VCaP (cell line): ENCODE data around the gene PEX5.

ENCODE experiments used
- H3K27ac ChIP-seq: fragments of 450-650 bp; 2 replicates; pipeline ENCODE4 v1.5.1; 2017
- CTCF ChIP-seq: fragments of 450-650 bp; conservative IDR thresholded peaks from 2 replicates; pipeline ENCODE4 v1.5.1; 2017; ENCODE audit warnings: mild to moderate bottlenecking, moderate library complexity

Gene PEX5

DNA sequence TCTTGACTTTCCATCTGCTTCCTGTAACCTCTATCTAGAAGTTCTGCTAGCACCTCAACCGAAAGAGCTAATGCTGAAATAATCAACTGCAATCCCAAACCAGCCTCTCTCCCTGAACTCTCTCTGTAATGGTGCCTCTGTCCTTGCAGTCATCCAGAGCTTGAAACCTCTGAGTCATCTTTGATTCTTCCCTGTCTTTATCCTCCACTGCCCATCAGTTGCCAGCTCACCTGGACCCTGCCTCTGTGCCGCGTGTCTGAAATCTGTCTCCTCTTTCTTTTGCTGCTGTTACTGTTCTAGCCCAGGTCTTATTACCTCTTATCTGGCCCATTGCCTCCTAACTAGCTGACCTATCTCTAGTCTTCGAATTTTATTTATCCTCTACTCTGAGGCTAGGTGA lies 43.8 kb upstream of the PEX5 start:
- TF ChIP-seq CTCF, result no peak
- no peak overlapping the region for H3K27ac ChIP-seq

DNA sequence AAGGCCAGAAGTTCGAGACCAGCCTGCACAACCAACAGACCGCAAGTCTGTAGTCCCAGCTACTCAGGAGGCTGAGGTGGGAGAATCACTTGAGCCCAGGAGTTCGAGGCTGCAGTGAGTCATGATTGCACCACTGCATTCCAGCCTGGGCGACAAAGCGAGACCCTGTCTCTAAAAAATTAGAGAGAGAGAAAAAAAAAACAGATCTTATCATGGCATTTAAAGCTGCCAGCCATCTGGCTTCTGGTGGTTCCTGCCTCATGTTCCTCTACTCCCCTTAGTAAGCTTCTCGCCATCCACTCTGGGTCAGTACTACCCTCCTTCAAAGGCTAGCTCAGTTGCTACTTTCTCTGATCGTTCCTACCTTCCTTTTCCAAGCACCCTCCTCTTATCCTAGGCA lies 43.3 kb upstream of the PEX5 start:
- no peak for TF ChIP-seq CTCF

DNA sequence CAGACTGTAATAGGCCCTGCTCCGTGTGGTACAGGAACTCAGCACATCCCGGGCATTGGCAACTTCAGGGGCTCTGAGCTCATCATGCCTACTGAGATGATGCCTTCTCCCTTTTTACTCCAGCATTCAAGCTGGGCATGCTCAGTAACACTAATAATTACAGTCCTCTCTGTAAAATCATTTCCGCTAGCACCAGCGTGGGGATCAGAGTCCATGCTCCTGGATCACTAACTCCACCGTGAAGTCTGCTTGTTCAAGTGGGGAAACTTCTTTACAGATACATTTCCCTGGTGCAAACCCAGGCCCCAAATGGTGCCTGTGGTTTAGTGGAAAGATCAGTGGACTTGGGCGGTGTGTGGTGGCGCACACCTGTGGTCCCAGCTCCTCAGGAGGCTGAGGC lies 42.6 kb upstream of the PEX5 start:
- TF ChIP-seq CTCF, result no peak
- H3K27ac ChIP-seq, result no peak overlapping the region

More for the DNA sequence above, 43.3 kb upstream of the PEX5 start:
- no peak overlapping the region for H3K27ac ChIP-seq

GRCh38 chr12:7150356-7150755 lies 39.1 kb upstream of the PEX5 start:
- no peak for TF ChIP-seq CTCF
- H3K27ac ChIP-seq, result no peak overlapping the region

DNA sequence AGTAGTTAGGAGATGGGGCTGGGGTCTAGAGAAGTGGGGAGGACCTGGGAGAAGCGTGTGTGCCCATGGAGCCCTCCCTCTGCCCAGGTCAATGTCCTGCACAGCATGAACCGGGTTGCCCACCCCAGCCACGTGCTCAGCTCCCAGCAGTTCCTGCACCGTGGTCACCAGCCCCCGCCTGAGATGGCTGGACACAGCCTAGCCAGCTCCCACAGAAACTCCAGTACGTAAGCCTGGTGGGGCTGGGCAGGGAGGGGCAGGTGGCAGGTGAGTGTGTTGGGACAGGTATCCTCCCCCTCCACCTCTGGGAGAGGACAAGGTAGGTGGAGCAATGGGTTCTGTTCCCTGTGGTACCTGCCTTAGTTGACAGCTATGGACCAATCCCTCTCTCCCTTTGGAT lies 38.6 kb upstream of the PEX5 start:
- no peak for TF ChIP-seq CTCF
- no peak overlapping the region for H3K27ac ChIP-seq

- TF ChIP-seq CTCF, result no peak
- H3K27ac ChIP-seq, result no peak overlapping the region
Measured at GRCh38 chr12:7151532-7151931, 38.0 kb upstream of the PEX5 start.

GRCh38 chr12:7152818-7153217 lies 36.7 kb upstream of the PEX5 start:
- no peak for TF ChIP-seq CTCF
- no peak overlapping the region for H3K27ac ChIP-seq

- no peak for TF ChIP-seq CTCF
- no peak overlapping the region for H3K27ac ChIP-seq
Measured at GRCh38 chr12:7154042-7154441, 35.4 kb upstream of the PEX5 start.
